Hippocampal formation (tissue), 2 donors: Measurements from ENCODE around the gene TP53I11.
A peak's percentile ranks its signal among the peaks of the same experiment; 100 is the strongest.

ENCODE experiments used
- DNase-seq, 2 donors: peaks; one replicate each; lab custom pipeline; 2025; lab: John Stamatoyannopoulos, UW

The TP53I11 gene

DNA sequence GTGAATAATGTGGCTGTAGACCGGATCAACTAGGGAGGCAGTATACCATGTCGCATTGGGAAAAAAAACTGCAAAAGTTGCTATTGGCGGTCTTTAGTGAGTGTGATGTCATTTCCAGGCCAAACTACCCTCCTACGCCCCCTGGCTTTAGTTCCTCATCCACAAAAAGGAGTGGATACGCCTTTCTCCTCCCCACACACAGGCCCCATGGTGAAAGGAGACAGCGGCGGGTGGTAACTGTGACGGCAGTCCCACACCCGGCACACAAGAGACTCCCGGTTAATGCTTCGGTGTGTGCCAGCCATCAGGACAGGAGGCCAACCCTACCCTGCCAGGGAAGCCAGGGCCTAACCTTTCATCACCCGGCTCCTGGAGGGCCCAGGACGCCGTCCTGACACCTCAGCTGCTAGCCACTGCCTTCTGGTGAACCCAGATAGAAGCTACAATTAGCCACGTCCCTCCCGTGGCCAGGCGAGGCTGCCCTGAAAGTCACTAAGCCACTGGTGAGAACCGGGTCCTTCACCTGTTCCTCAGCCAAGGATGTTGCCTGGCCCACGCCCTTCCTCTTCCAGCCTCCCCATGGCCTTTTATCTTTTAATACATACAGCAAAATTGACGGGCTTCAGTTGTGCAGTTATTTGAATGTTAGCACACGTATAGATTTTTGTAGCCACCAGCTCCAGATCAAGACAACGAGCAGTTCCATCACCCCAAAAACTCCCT lies 10.8 kb downstream of the TP53I11 start:
- DNase-seq, result no peak

DNA sequence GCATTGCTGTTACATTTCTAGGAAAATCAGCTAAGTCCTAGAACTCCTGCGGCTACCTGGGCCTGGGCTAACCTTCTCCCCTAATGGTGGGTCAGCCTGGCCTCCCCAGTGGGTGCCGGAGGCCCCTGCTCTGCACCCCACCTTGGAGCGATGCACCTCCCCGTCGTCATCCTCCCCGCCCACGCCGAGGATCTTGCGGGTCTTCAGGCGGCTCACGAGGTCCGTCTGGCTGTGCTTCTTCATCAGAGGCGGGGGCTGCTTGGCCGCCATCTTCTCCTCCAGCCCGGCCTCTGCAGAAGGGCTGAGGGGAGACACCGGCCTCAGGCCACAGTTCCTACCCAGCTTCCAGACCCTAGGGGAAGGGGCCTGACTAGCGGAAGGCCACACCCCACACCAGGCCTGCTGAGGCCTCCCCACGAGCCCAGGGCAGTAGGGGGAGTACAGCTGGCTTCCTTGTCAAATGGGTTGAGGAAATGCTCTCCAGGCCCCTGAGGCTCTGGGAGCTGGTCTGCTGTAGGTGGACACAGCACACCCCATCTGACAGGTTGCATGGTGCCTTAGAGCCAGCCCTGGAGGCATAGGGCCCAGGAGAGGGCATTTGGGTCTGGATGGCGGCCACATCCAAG lies 12.5 kb downstream of the TP53I11 start:
- DNase-seq, result no peak

- DNase-seq, result no peak
Observed at GRCh38 chr11:44936951-44937543, 13.6 kb downstream of the TP53I11 start.

GRCh38 chr11:44936525-44936924 lies 14.2 kb downstream of the TP53I11 start:
- peak; percentile 80 to 83 for DNase-seq

- no peak for DNase-seq
Observed at GRCh38 chr11:44934735-44935250, 15.9 kb downstream of the TP53I11 start.

DNA sequence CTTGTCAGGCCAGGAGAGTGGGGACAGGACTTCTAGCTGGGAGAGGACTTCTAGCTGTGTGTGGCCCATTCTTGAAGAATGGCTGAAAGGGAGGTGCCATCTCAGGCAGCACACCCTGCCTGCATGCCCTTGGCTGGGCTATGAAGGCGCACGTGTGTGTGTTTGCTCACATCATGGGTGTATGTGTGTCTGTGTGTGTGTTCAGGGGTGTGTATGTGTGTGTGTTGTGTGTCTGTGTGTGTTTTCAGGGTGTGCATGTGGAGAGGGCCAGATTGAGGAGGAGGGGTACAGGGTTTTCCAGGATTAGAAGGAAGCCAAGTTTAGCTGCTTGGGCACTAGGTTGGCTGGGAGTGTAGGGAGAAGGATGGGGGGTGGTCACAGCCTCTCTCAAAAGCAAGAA lies 16.6 kb downstream of the TP53I11 start:
- no peak for DNase-seq

- DNase-seq, result no peak
Observed at GRCh38 chr11:44931466-44931865, 19.2 kb downstream of the TP53I11 start.

DNA sequence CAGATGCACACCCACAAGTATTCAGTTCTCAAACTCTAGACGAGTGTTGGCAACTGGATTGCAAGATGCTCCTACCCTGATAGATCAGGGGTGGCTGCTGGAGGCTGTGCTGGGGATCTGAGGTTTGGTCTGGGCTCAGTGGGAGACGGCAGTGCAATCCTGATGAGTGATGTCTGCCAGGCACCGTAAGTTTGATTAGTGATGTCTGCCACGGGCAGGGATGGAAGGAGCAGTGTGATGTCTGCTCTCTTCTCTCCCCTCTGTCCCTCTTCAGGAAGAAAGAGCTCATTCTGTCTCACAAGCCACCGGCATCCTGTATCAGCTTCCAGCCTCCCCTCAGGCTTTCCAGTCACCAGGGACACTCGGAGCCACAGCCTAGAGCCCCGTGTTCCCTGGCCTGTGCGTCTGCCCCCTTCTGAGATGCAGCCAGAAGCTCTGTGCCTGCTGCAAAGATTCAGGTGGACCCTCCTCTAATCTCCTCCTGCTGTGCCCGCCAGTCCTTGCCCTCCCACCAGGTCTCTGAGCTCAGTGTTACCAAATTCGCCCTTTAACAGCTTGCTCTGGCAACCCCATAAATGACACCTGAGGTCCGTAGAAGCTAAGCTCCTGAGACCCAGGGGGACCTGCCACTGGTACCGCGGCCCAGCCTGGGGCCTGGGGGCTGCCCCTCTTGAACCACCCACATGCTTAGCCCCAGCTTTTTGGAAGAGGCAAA lies 19.9 kb downstream of the TP53I11 start:
- no peak for DNase-seq

- no peak for DNase-seq
Observed at GRCh38 chr11:44928816-44929215, 21.9 kb downstream of the TP53I11 start.

- no peak for DNase-seq
Observed at GRCh38 chr11:44928144-44928543, 22.5 kb downstream of the TP53I11 start.

DNA sequence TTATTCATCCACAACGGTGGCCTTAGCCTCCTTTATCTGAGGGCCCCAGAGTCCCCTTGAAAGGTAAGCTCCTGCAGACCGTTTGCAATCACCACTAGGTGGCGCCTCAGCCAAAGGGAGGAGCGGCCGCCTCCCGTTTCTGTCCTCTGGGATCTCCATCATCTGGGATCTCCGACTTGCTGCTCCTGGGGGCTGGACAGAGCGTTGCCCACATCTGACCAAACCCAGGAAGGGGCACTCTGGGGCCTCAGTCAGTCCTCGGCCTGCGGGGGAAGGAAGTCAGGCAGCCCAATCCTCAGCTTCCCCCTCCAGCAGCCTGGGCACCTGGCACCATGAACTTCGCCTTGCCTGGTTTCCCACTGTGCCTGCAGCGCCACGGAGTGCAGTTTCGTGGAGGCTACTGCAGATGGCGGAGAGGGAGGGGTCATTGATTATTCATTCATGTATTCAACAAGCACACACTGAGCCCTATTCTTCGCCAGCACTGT lies 23.5 kb downstream of the TP53I11 start:
- DNase-seq, result peak; percentile 83 to 88

DNA sequence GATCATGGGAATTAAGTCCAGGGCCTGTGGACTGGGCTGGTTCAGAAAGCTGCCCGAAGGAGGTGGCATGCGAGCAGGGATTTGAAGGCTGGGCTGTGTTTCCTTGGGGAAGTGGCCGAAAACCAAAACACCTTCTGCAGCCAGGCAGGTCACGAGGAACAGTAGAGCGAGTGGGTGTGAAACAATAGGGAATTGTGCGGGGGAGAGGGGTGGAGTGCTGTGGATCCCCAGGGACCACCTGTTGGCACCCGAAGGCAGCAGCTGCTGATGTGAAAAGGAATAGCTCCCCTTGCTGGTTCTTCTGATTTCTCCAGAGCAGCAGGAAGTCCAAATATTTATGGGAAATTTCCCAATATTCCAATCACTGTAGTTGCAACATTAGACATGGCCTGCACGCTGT lies 24.6 kb downstream of the TP53I11 start:
- DNase-seq, result no peak

DNA sequence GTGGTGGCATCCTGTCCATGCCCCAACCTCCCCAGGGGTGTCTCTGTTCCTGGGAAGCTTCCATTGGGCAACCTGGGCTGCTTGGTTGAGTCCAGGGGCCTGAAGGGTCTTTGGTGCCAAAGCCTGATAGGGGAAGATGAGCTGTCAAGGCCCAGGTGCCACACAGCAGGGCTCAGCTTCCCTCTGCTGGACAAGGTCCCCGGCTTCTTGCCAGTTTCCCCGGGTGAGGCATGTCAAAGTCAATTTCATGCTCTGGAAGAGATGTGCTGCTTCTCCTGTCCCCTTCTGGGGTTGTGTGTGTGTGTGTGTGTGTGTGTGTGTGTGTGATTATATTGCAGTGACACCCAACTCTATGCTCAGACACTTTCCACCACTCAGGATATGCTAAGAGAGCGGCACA lies 26.9 kb downstream of the TP53I11 start:
- no peak for DNase-seq

GRCh38 chr11:44923115-44923514 lies 27.6 kb downstream of the TP53I11 start:
- no peak for DNase-seq

DNA sequence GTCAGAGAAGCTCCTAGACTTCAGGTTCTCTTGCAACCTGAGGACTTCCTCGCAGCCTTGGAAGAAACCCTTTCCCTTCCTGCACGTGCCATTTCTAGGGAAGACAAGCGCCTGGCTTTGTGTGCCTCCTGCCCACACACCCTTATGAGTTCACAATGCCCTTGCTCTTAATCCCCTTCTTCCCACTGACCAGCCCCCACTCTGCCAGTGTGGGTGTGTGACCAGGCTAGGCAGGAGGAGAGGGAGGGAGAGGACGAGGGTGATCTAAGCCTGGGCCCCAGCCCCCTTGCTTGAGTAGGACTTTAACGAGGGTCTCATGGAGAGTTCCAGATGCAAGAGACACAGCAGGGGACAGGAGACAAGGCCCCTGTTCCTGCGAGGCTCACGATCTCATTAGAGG lies 30.2 kb downstream of the TP53I11 start:
- DNase-seq, result no peak

GRCh38 chr11:44917741-44918140 lies 32.9 kb downstream of the TP53I11 start:
- no peak for DNase-seq

- no peak for DNase-seq
Observed at GRCh38 chr11:44916801-44917385, 33.8 kb downstream of the TP53I11 start.

DNA sequence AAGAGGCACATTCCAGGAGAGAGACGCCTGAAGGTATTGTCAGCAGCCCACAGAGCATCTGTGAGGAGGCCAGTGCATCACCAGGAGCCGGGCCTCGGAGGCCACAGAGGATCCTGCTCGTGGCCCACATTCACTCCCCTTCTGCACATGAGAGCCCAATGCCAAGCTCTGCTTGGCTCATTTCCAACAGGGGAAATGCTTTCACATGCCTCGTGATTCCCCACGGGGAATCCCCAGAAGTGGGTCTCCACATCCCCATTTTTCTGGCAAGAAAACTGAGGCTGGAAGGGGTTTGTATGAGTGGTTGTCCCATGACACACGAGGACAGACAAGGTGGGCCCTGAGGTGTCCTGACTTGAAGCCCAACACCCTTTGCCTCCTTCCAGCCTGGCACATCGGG lies 34.4 kb downstream of the TP53I11 start:
- no peak for DNase-seq

DNA sequence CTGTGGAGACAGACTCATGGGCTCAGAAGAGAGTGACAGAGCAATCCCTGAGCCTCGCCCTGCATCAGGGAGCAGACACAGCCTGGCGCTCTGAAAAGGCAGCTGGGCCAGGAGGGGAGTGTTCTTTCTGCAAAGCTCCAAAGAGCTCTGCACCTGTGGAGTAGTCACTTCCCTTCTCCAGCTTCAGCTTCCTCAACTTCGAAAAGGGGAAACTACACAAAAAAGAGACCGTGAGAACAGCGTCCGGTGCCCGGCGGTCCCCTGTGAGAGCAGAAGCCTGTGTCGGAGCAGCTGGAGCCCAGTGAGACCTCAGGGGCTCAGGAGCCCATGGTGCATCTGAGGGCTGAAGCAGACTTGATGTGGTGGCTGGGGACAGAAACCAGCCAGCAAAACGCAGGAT lies 35.1 kb downstream of the TP53I11 start:
- DNase-seq, result peak in 1 of 2 donors; percentile 5

- DNase-seq, result no peak
Observed at GRCh38 chr11:44915004-44915403, 35.7 kb downstream of the TP53I11 start.

- no peak for DNase-seq
Observed at GRCh38 chr11:44914105-44914504, 36.6 kb downstream of the TP53I11 start.

- DNase-seq, result no peak
Observed at GRCh38 chr11:44913502-44913901, 37.2 kb downstream of the TP53I11 start.
